Prostate gland (tissue), 2 donors: ENCODE data around the gene TOMM40L.

Experiments
- POLR2A ChIP-seq: fragments of 450-650 bp; IDR thresholded peaks from one replicate; pipeline ENCODE4 v1.6.1; 2016; ENCODE audit warnings: antibody characterized with exemption, mild to moderate bottlenecking
- TF ChIP-seq, protein P1 (sequence below), 4 experiments: fragments of 200-600 bp in 2 of 4; fragments of 450-650 bp in 2 of 4; sonication (generic) in 2 of 4; IDR thresholded peaks; 1 replicate in 3 of 4; 2 replicates in 1 of 4; pipeline ENCODE4 v1.5.1; 2016 to 2019; ENCODE audit warnings: antibody characterized with exemption in 4 of 4, mild to moderate bottlenecking in 2 of 4, moderate library complexity in 2 of 4

DNA sequence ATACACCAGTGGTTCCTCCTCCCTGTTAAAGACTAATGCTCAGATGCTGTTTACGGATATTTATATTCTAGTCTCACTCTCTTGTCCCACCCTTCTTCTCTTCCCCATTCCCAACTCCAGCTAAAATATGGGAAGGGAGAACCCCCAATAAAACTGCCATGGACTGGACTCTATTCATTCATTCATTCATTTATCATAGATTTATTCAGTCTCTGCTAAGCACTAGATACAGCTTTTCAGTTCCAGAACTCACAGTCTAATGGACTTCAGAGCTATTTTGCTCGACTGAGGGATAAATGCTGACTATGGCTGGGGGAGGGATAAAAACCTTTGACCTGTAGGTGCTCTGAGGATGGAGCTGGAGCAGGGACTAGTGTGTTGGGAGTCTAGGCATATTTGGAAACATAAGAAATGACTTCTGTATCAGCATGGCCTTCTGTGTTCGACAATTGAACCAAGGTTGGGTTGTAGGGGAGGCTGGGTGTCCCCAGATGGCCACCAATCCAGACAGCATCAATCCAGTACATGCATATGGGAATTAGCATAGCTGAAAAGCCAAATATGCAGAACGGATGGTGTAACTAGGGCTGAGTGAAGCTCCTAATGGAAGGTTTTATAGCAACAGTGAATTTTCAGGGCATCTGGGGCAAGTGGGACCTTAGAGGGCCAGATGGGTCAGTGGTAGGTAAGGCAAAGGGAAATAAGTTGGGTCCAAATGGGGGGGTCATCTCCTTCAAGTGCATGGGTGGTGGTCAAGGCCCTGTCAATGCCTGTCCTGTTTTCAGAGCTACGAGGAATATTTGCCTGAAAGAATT, 6.6 kb upstream of the TOMM40L start:
- TF ChIP-seq, protein P1, sequence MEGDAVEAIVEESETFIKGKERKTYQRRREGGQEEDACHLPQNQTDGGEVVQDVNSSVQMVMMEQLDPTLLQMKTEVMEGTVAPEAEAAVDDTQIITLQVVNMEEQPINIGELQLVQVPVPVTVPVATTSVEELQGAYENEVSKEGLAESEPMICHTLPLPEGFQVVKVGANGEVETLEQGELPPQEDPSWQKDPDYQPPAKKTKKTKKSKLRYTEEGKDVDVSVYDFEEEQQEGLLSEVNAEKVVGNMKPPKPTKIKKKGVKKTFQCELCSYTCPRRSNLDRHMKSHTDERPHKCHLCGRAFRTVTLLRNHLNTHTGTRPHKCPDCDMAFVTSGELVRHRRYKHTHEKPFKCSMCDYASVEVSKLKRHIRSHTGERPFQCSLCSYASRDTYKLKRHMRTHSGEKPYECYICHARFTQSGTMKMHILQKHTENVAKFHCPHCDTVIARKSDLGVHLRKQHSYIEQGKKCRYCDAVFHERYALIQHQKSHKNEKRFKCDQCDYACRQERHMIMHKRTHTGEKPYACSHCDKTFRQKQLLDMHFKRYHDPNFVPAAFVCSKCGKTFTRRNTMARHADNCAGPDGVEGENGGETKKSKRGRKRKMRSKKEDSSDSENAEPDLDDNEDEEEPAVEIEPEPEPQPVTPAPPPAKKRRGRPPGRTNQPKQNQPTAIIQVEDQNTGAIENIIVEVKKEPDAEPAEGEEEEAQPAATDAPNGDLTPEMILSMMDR (IDR thresholded peaks at IDR 0.05), result no peak
- TF ChIP-seq POLR2A, result no peak
